Liver (tissue), 9 donors: Measurements from ENCODE around the gene DNAAF5. TPM values are rescaled to one million over a fixed set of nuclear protein-coding genes. Genes with fewer than 3 reads are reported as not detected.

Source experiments
- DNase-seq: peaks from one replicate; pipeline ENCODE4 v3.0.0-alpha.2; 2017; ENCODE audit warnings: low spot score
- H3K27ac ChIP-seq, 2 donors: one replicate each; pipeline ENCODE4 v1.7.0; 2013; ENCODE audit warnings: inconsistent platforms in 2 of 2, low read length in 2 of 2, control low read depth in 1 of 2, low read depth in 1 of 2, mild to moderate bottlenecking in 1 of 2
- H3K27me3 ChIP-seq, 4 donors: one replicate each; pipeline versions ENCODE4 v1.6.1 to v1.7.0; 2013; ENCODE audit warnings: low read length in 3 of 4, inconsistent platforms in 1 of 4, mild to moderate bottlenecking in 1 of 4, moderate library complexity in 1 of 4; ENCODE audit not compliant: control insufficient read depth in 4 of 4, insufficient read depth in 4 of 4
- H3K36me3 ChIP-seq, 4 donors: one replicate each; pipeline versions ENCODE4 v1.6.1 to v1.7.0; 2013; ENCODE audit warnings: low read length in 3 of 4, mild to moderate bottlenecking in 3 of 4, low read depth in 1 of 4, moderate library complexity in 1 of 4; ENCODE audit not compliant: control insufficient read depth in 4 of 4, insufficient read depth in 3 of 4
- H3K4me1 ChIP-seq, 4 donors: one replicate each; pipeline versions ENCODE4 v1.6.1 to v1.7.0; 2013; ENCODE audit warnings: low read length in 3 of 4, mild to moderate bottlenecking in 3 of 4, moderate library complexity in 1 of 4; ENCODE audit not compliant: control insufficient read depth in 4 of 4, insufficient read depth in 4 of 4
- H3K4me3 ChIP-seq, 3 donors: one replicate each; pipeline versions ENCODE4 v1.6.1 to v1.7.0; 2013; ENCODE audit warnings: low read length in 3 of 3, control low read depth in 1 of 3, low read depth in 1 of 3, mild to moderate bottlenecking in 1 of 3
- H3K9ac ChIP-seq, 2 donors: one replicate each; pipeline ENCODE4 v1.7.0; 2013; ENCODE audit warnings: low read length in 2 of 2, mild to moderate bottlenecking in 2 of 2, moderate library complexity in 2 of 2, control low read depth in 1 of 2, low read depth in 1 of 2
- H3K9me3 ChIP-seq, 4 donors: one replicate each; pipeline versions ENCODE4 v1.6.1 to v1.7.0; 2013; ENCODE audit warnings: low read length in 3 of 4; ENCODE audit not compliant: control insufficient read depth in 4 of 4
- ATF3 ChIP-seq: IDR thresholded peaks from 2 replicates; pipeline ENCODE4 v1.6.1; 2016; ENCODE audit warnings: antibody characterized with exemption
- FOXA1 ChIP-seq: IDR thresholded peaks from 2 replicates; pipeline ENCODE4 v1.6.1; 2016; ENCODE audit warnings: antibody characterized with exemption
- FOXA2 ChIP-seq: IDR thresholded peaks from 2 replicates; pipeline ENCODE4 v1.6.1; 2016; ENCODE audit warnings: antibody characterized with exemption
- GABPA ChIP-seq, 2 donors: IDR thresholded peaks in 1 of 2; conservative IDR thresholded peaks in 1 of 2; 2 replicates each; pipeline ENCODE4 v1.6.1; 2016; ENCODE audit warnings: antibody characterized with exemption in 2 of 2, mild to moderate bottlenecking in 1 of 2, moderate library complexity in 1 of 2
- HNF4A ChIP-seq, 2 donors: conservative IDR thresholded peaks; 2 replicates each; pipeline ENCODE4 v1.6.1; 2016; ENCODE audit warnings: antibody characterized with exemption in 2 of 2, mild to moderate bottlenecking in 2 of 2
- HNF4G ChIP-seq: IDR thresholded peaks from 2 replicates; pipeline ENCODE4 v1.6.1; 2016; ENCODE audit warnings: antibody characterized with exemption
- JUND ChIP-seq, 2 donors: IDR thresholded peaks; 2 replicates each; pipeline ENCODE4 v1.6.1; 2016; ENCODE audit warnings: antibody characterized with exemption in 2 of 2
- MAX ChIP-seq: IDR thresholded peaks from 2 replicates; pipeline ENCODE4 v1.6.1; 2016; ENCODE audit warnings: antibody characterized with exemption
- NR2F2 ChIP-seq: IDR thresholded peaks from 2 replicates; pipeline ENCODE4 v1.6.1; 2016; ENCODE audit warnings: antibody characterized with exemption
- RAD21 ChIP-seq, 2 donors: IDR thresholded peaks; 2 replicates each; pipeline ENCODE4 v1.6.1; 2016; ENCODE audit warnings: antibody characterized with exemption in 2 of 2, mild to moderate bottlenecking in 2 of 2
- REST ChIP-seq: IDR thresholded peaks from 2 replicates; pipeline ENCODE4 v1.6.1; 2016; ENCODE audit warnings: antibody characterized with exemption, mild to moderate bottlenecking
- SP1 ChIP-seq: IDR thresholded peaks from 2 replicates; pipeline ENCODE4 v1.6.1; 2018; ENCODE audit warnings: antibody characterized with exemption, mild to moderate bottlenecking
- ZBTB33 ChIP-seq: IDR thresholded peaks from 2 replicates; pipeline ENCODE4 v1.6.1; 2016; ENCODE audit warnings: antibody characterized with exemption
- WGBS: extraction: QIAGEN DNeasy Blood & Tissue Kit; methylation state at CpG from one replicate; pipeline ENCODE4 v1.1.7; 2013; 5-methylcytosine and 5-hydroxymethylcytosine counted together
- polyA plus RNA-seq, 2 donors: library from polyadenylated mRNA; stranded (reverse) in 1 of 2; unstranded in 1 of 2; fragments of 200-250 nt in 1 of 2; fragments of >200 nt in 1 of 2; fragmentation: Nextera tagmentation in 1 of 2; extraction: Ambion mirVana in 1 of 2; gene quantifications; one replicate each; pipeline versions ENCODE4 v1.2.1 to v1.2.3, GENCODE V29; 2013 to 2015
- total RNA-seq, 2 donors: library from RNA; depleted of rRNA; stranded (reverse); fragments of >200 nt; gene quantifications; one replicate each; pipeline ENCODE4 v1.2.3, GENCODE V29; 2014
- TF ChIP-seq, protein P1 (sequence below): fragments of 150-350 bp; IDR thresholded peaks from 2 replicates; pipeline ENCODE4 v1.5.1; 2017; ENCODE audit warnings: improper control_type of control experiment, low read depth, low read length; ENCODE audit not compliant: missing input control
- donor health status: healthy.
- donor health status: healthy.
- donor health status: healthy.
- donor health status: healthy.
- donor health status: healthy.

The DNAAF5 gene
- total and polyA plus RNA-seq, 4 donors = 3.1 to 11.1 (median 9.5) TPM

DNA sequence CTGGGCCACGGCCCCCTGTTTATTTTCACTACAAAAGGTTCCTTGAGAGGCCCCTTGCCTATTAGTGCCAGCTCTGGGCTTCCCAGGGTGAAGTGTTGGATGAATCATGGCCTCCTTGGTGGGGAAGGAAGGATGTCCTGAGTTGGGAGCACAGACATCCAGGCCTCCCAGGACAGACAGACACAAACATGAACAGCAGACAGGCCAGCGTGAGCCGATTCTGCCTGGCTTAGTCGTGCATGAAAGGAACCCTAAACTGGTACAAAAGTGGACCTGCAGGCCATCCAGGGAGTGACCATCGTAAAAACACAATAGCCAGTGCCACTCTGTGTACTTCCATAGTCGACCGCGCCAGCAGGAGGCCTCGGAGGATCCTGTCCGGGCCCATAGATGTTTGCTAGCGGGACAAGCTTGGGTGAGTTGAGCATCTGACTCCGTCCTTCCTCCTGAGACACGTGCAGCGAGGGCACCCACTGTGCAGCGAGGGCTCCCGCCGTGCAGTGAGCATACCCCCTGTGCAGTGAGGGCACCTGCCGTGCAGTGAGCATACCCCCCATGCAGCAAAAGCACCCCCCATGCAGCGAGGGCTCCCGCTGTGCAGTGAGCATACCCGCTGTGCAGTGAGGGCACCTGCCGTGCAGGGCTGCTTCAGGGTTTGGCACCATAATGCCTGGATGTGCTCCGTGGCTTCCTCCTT, 51.9 kb downstream of the DNAAF5 start (continued):
- TF ChIP-seq MAX (no peak), FOXA2 (no peak)

DNA sequence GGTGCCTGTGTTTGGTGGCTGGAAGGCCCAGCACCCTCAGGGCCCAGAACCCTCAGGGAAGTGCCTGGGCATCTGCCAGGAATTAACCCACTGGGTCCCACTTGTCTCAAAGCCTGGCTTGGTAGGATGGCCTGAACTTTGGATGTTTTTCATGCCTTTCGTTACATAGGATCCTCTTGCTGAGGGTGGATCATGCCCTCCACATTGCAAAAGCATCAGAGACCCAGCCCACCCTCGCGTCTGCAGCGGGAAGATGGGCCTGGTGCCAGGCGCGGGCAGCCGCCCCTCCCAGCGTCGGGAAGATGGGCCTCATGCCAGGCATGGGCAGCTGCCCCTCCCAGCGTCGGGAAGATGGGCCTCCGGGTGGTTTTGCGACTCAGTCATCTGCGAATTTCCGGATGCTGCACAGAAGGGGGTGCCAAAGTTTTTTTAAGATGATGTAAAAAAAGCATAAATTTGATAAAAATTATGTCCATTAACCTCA, 52.5 kb downstream of the DNAAF5 start:
- no peaks in the 10 kb centered on the region for H3K9me3 ChIP-seq
- TF ChIP-seq SP1 (no peak), GABPA (IDR thresholded peaks at IDR 0.05 in 1 of 2, conservative IDR thresholded peaks at IDR 0.05 in 1 of 2) (no peak), HNF4G (no peak)
- H3K27me3 ChIP-seq = no peaks in the 10 kb centered on the region
- no peak overlapping the region for H3K4me3 ChIP-seq
- 75% methylated on average over 15 of the region's 15 CpGs for WGBS
- H3K4me1 ChIP-seq = no peaks in the 10 kb centered on the region
- H3K36me3 ChIP-seq = peaks cover 2 to 33% (median 14%) of the 10 kb centered on the region in 4 donors
- no peak overlapping the region for H3K9ac ChIP-seq
- DNase-seq = no peak
- H3K27ac ChIP-seq = no peak overlapping the region

DNA sequence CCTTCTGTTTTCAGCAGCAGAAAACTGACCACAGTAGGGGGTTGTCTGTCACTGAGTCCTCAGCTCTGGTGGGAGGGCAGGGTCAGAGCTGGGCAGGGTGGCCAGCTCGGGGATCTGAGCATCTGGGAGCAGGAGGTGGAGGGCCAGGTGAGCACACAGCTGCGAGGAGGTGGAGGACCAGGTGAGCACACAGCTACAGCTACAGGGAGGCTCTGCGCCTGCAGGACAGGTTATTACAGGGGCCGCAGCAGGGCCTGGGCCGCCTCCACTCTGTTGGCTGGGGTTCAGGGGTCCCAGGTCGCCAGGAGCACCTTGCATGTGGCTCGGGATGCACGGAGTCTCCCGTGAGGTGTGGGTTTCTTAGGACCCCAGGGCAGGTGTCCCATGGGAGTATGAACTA, 53.0 kb downstream of the DNAAF5 start:
- Histone ChIP-seq H3K4me3 (no peak overlapping the region), H3K36me3 (peaks cover 2 to 33% (median 14%) of the 10 kb centered on the region in 4 donors), H3K9me3 (no peaks in the 10 kb centered on the region), H3K4me1 (no peaks in the 10 kb centered on the region), H3K27ac (no peak overlapping the region), H3K9ac (no peak overlapping the region), H3K27me3 (no peaks in the 10 kb centered on the region)
- TF ChIP-seq ZBTB33 = no peak
- DNase-seq = no peak
- WGBS = 85% methylated on average over 9 of the region's 9 CpGs

GRCh38 chr7:780081-780480, 53.6 kb downstream of the DNAAF5 start:
- H3K9ac ChIP-seq = no peak overlapping the region
- no peak overlapping the region for H3K4me3 ChIP-seq
- peaks cover 2 to 33% (median 13%) of the 10 kb centered on the region in 4 donors for H3K36me3 ChIP-seq
- WGBS = 92% methylated on average over 14 of the region's 14 CpGs
- H3K9me3 ChIP-seq = no peaks in the 10 kb centered on the region
- no peaks in the 10 kb centered on the region for H3K27me3 ChIP-seq
- no peak overlapping the region for H3K27ac ChIP-seq
- no peaks in the 10 kb centered on the region for H3K4me1 ChIP-seq
- DNase-seq = no peak
- TF ChIP-seq JUND (IDR thresholded peaks at IDR 0.05) = no peak
- TF ChIP-seq REST = no peak
- TF ChIP-seq MAX = no peak
- TF ChIP-seq GABPA (IDR thresholded peaks at IDR 0.05 in 1 of 2, conservative IDR thresholded peaks at IDR 0.05 in 1 of 2) = no peak
- no peak for TF ChIP-seq HNF4G
- no peak for TF ChIP-seq NR2F2
- TF ChIP-seq HNF4A (conservative IDR thresholded peaks at IDR 0.05) = no peak
- no peak for TF ChIP-seq FOXA1
- no peak for TF ChIP-seq FOXA2
- TF ChIP-seq, protein P1, sequence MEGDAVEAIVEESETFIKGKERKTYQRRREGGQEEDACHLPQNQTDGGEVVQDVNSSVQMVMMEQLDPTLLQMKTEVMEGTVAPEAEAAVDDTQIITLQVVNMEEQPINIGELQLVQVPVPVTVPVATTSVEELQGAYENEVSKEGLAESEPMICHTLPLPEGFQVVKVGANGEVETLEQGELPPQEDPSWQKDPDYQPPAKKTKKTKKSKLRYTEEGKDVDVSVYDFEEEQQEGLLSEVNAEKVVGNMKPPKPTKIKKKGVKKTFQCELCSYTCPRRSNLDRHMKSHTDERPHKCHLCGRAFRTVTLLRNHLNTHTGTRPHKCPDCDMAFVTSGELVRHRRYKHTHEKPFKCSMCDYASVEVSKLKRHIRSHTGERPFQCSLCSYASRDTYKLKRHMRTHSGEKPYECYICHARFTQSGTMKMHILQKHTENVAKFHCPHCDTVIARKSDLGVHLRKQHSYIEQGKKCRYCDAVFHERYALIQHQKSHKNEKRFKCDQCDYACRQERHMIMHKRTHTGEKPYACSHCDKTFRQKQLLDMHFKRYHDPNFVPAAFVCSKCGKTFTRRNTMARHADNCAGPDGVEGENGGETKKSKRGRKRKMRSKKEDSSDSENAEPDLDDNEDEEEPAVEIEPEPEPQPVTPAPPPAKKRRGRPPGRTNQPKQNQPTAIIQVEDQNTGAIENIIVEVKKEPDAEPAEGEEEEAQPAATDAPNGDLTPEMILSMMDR = no peak
- TF ChIP-seq RAD21 (IDR thresholded peaks at IDR 0.05) = no peak
- no peak for TF ChIP-seq ZBTB33
- TF ChIP-seq SP1 = no peak
- TF ChIP-seq ATF3 = no peak
